ENCODE measurements around the gene IQCE.

Gene IQCE

DNA sequence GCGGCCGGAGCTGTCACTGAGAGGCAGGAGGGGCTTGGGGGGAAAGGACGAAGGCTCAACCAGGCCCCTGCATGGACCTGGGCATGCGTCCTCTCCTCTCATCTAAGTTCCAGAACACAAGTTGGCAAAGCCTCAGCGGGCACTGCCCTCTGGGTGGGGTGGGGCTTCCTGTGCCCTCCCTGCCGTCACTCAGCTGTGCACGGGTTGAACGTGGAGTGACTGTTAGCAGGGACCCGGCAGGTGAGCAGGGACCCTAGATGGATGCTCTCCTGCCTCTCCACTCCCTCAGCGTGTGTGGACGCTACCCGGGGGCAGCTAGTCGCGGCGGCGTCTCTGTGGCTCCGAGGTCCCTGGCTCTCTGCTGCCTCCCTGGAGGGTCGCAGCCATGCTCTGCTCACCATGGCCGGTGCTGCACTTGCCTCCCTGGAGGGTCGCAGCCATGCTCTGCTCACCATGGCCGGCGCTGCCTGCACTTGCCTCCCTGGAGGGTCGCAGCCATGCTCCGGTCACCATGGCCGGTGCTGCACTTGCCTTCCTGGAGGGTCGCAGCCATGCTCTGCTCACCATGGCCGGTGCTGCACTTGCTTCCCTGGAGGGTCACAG is 36.6 kb downstream of the IQCE start:
- TF ChIP-seq NFIC (IDR thresholded peaks at IDR 0.05), result no peak
- TF ChIP-seq, protein P1, sequence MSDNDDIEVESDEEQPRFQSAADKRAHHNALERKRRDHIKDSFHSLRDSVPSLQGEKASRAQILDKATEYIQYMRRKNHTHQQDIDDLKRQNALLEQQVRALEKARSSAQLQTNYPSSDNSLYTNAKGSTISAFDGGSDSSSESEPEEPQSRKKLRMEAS (IDR thresholded peaks at IDR 0.05), result no peak
- no peak for TF ChIP-seq CEBPB (IDR thresholded peaks at IDR 0.05)
- no peak for TF ChIP-seq TEAD4 (IDR thresholded peaks at IDR 0.05)

DNA sequence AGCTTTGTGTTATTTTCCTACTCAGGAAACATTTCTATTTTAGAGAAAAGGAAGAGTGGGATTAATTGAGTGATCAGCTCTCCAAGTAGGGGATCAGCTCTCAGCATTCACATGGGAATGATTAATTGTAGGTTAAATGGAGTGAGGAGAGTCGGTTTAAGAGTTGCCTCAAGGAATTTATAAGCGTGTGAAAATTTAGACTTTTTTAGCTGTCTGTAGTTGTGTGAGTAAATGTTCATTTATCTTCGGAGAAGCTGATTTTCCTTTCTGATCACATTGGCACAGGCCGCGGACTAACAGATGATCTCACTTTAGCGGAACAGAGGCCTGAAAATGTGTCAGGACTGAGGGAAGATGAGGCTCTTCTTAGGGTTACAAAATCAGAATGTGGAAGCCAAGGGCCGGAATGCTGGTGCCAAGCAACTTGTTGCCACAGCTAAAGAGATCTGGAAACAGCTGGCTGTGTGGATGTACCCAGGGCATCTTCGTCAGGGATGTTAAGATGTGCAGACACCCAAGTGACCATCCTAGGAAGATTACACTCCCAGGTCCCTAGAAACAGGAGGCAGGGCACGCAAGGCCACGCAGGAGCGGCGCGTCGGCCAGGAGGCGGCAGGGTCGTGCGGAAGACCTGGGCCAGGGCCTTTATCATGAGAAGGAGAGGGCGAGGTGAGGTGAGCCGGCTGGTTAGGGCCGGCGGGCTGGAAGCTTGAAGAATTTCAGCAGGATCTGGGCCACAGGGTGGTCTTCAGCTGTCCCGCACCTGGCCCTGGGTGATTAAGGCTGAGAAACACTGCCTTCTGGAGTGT is 37.9 kb downstream of the IQCE start:
- TF ChIP-seq TEAD4 (IDR thresholded peaks at IDR 0.05) (no peak), ZBTB7A (IDR thresholded peaks at IDR 0.05; ENCODE audit: low read depth) (no peak), CREB1 (IDR thresholded peaks at IDR 0.05; ENCODE audit: low read depth) (no peak), NFIC (IDR thresholded peaks at IDR 0.05) (no peak)

DNA sequence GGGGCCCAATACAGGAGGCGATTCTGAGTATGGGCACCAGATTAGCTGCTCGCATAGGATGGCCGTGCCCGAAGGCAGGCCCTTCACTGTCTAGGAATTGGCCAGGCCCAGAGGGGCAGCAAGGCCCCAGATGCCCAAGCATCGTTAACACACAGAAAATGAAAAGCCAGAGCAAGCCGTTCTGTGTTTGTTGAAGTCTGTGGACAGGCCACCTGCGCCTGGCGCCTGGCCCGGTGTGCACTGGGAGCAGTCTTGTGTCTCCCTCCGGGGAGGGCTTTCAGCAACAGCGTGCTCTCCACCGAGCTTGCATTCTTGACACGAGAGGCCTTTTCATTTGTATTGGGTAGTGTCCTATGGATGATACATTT is 38.5 kb downstream of the IQCE start:
- no peak for TF ChIP-seq TEAD4 (IDR thresholded peaks at IDR 0.05)
- TF ChIP-seq FOXM1 (IDR thresholded peaks at IDR 0.05; ENCODE audit: borderline replicate concordance, low read depth), result no peak
- no peak for TF ChIP-seq NFIC (IDR thresholded peaks at IDR 0.05)
- TF ChIP-seq RAD21 (IDR thresholded peaks at IDR 0.05; ENCODE audit: low read depth), result no peak
- no peak for TF ChIP-seq TCF12 (IDR thresholded peaks at IDR 0.05; ENCODE audit: low read depth)
- no peak for TF ChIP-seq CREB1 (IDR thresholded peaks at IDR 0.05; ENCODE audit: low read depth)

DNA sequence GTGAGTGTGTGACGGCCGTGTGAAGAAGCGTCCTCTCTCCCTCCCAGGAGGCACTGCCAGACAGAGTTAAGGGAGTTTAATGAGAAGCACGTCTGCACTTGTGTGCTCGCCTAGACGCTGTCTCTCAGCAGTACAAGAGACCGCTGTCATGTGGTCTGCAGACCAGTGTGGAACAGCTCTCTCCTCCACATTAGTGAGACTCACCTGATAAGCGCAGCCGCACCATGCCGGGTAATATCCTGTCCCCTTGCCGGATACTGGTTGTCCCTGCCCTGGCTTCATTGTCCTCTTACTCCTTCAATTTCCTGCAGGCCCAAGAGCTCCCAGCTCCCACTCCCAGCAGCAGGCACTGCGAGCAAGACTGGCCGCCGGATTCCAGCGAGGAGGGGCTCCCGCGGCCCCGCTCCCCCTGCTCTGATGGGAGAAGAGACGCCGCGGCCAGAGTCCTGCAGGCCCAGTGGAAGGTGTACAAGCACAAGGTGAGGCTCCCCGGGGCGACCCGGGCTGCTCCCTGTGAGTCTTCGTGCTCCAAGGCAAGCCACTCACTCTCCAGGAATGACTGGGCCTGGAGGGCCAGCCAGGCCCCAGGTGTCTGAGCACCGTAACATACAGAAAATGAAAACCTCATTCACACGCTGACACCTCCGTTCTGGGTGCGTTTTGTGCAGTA is 39.5 kb downstream of the IQCE start:
- TF ChIP-seq TEAD4 (IDR thresholded peaks at IDR 0.05), result no peak
- TF ChIP-seq YY1 (IDR thresholded peaks at IDR 0.05; ENCODE audit: low read depth), result no peak
- TF ChIP-seq CREB1 (IDR thresholded peaks at IDR 0.05; ENCODE audit: low read depth), result no peak
- TF ChIP-seq EGR1 (IDR thresholded peaks at IDR 0.05), result no peak
- TF ChIP-seq RAD21 (IDR thresholded peaks at IDR 0.05; ENCODE audit: low read depth), result no peak
- TF ChIP-seq TAF1 (IDR thresholded peaks at IDR 0.05; ENCODE audit: low read depth), result no peak
- no peak for TF ChIP-seq FOXM1 (IDR thresholded peaks at IDR 0.05; ENCODE audit: borderline replicate concordance, low read depth)
- no peak for TF ChIP-seq ZBTB7A (IDR thresholded peaks at IDR 0.05; ENCODE audit: low read depth)
- TF ChIP-seq TCF12 (IDR thresholded peaks at IDR 0.05; ENCODE audit: low read depth), result no peak
- no peak for TF ChIP-seq CEBPB (IDR thresholded peaks at IDR 0.05)
- TF ChIP-seq, protein P2, sequence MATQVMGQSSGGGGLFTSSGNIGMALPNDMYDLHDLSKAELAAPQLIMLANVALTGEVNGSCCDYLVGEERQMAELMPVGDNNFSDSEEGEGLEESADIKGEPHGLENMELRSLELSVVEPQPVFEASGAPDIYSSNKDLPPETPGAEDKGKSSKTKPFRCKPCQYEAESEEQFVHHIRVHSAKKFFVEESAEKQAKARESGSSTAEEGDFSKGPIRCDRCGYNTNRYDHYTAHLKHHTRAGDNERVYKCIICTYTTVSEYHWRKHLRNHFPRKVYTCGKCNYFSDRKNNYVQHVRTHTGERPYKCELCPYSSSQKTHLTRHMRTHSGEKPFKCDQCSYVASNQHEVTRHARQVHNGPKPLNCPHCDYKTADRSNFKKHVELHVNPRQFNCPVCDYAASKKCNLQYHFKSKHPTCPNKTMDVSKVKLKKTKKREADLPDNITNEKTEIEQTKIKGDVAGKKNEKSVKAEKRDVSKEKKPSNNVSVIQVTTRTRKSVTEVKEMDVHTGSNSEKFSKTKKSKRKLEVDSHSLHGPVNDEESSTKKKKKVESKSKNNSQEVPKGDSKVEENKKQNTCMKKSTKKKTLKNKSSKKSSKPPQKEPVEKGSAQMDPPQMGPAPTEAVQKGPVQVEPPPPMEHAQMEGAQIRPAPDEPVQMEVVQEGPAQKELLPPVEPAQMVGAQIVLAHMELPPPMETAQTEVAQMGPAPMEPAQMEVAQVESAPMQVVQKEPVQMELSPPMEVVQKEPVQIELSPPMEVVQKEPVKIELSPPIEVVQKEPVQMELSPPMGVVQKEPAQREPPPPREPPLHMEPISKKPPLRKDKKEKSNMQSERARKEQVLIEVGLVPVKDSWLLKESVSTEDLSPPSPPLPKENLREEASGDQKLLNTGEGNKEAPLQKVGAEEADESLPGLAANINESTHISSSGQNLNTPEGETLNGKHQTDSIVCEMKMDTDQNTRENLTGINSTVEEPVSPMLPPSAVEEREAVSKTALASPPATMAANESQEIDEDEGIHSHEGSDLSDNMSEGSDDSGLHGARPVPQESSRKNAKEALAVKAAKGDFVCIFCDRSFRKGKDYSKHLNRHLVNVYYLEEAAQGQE (IDR thresholded peaks at IDR 0.05; ENCODE audit: low read depth), result no peak

DNA sequence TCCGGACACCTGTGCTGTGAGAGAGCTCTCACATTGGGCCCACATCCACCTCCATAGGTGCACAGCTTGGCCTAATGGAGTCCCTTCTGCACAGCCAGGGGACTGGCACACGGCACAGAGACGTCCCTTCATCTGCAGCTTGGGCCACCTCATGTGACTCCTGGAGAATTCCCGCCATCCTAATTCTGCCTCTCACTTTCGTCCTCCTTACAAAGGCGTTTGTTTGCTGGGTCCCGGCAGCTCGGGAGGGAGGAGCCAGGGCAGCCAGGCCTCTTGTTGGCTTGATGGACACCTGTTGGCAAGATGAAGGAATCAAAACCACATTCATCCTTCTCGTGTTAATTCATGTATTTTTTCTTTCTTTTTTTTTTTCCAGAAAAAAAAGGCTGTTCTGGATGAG is 42.3 kb downstream of the IQCE start:
- TF ChIP-seq YY1 (IDR thresholded peaks at IDR 0.05; ENCODE audit: low read depth), result no peak
- TF ChIP-seq, protein P2 (IDR thresholded peaks at IDR 0.05; ENCODE audit: low read depth), result no peak
- no peak for TF ChIP-seq ZBTB7A (IDR thresholded peaks at IDR 0.05; ENCODE audit: low read depth)
- TF ChIP-seq, protein P1 (IDR thresholded peaks at IDR 0.05), result no peak
- TF ChIP-seq CREB1 (IDR thresholded peaks at IDR 0.05; ENCODE audit: low read depth), result no peak
- TF ChIP-seq EP300 (IDR thresholded peaks at IDR 0.05; ENCODE audit: borderline replicate concordance), result no peak
- no peak for TF ChIP-seq CEBPB (IDR thresholded peaks at IDR 0.05)
- no peak for TF ChIP-seq TCF12 (IDR thresholded peaks at IDR 0.05; ENCODE audit: low read depth)

DNA sequence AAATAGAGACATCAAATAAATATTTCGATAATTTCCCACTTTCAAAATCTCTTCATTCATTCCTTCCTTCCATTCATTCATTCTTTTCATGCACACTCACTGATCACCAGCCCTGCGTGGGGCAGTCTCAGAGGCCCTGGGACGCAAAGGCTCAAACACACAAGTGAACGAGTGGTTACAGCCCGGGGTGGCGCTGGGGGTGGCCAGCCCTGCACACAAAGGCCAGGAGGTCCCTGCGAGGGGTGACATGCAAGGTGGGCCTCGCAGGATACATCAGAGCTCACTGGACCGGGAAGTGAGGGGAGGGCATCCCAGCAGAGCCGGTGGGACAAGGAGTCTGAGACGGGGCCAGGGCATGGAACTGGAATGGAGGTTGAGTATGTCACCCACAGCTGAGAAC is 43.1 kb downstream of the IQCE start:
- TF ChIP-seq, protein P2 (IDR thresholded peaks at IDR 0.05; ENCODE audit: low read depth), result no peak
- TF ChIP-seq TCF12 (IDR thresholded peaks at IDR 0.05; ENCODE audit: low read depth), result no peak
- no peak for TF ChIP-seq ZBTB7A (IDR thresholded peaks at IDR 0.05; ENCODE audit: low read depth)
- TF ChIP-seq TAF1 (IDR thresholded peaks at IDR 0.05; ENCODE audit: low read depth), result no peak
- TF ChIP-seq RAD21 (IDR thresholded peaks at IDR 0.05; ENCODE audit: low read depth), result no peak
- TF ChIP-seq, protein P1 (IDR thresholded peaks at IDR 0.05), result no peak
- no peak for TF ChIP-seq YY1 (IDR thresholded peaks at IDR 0.05; ENCODE audit: low read depth)
- TF ChIP-seq CREB1 (IDR thresholded peaks at IDR 0.05; ENCODE audit: low read depth), result no peak
- no peak for TF ChIP-seq CEBPB (IDR thresholded peaks at IDR 0.05)
- TF ChIP-seq EP300 (IDR thresholded peaks at IDR 0.05; ENCODE audit: borderline replicate concordance), result no peak
- TF ChIP-seq NFIC (IDR thresholded peaks at IDR 0.05), result no peak
- TF ChIP-seq, protein P3, sequence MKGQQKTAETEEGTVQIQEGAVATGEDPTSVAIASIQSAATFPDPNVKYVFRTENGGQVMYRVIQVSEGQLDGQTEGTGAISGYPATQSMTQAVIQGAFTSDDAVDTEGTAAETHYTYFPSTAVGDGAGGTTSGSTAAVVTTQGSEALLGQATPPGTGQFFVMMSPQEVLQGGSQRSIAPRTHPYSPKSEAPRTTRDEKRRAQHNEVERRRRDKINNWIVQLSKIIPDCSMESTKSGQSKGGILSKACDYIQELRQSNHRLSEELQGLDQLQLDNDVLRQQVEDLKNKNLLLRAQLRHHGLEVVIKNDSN (IDR thresholded peaks at IDR 0.05), result no peak
- TF ChIP-seq TEAD4 (IDR thresholded peaks at IDR 0.05), result no peak
- TF ChIP-seq FOXM1 (IDR thresholded peaks at IDR 0.05; ENCODE audit: borderline replicate concordance, low read depth), result no peak
- TF ChIP-seq EGR1 (IDR thresholded peaks at IDR 0.05), result no peak
